HG03521 (cell line): ENCODE measurements around the gene KAT7.
"Not testable (repeated sequence)": the region's sequence is repeated elsewhere in the genome, so short reads cannot be mapped to it uniquely, and the experiment has no call there.

Source experiments
- ATAC-seq: cut with Tn5 transposase; IDR thresholded peaks from one replicate; pipeline ENCODE4 v1.9.1; 2021; ENCODE audit warnings: mild to moderate bottlenecking, moderate library complexity; ENCODE audit not compliant: unreplicated experiment

The KAT7 gene

GRCh38 chr17:49798182-49798581 lies 9.7 kb downstream of the KAT7 start:
- no peak for ATAC-seq

GRCh38 chr17:49798738-49799137 lies 10.3 kb downstream of the KAT7 start:
- no peak for ATAC-seq

- ATAC-seq: no peak
Measured at GRCh38 chr17:49809056-49809455, 20.6 kb downstream of the KAT7 start.

DNA sequence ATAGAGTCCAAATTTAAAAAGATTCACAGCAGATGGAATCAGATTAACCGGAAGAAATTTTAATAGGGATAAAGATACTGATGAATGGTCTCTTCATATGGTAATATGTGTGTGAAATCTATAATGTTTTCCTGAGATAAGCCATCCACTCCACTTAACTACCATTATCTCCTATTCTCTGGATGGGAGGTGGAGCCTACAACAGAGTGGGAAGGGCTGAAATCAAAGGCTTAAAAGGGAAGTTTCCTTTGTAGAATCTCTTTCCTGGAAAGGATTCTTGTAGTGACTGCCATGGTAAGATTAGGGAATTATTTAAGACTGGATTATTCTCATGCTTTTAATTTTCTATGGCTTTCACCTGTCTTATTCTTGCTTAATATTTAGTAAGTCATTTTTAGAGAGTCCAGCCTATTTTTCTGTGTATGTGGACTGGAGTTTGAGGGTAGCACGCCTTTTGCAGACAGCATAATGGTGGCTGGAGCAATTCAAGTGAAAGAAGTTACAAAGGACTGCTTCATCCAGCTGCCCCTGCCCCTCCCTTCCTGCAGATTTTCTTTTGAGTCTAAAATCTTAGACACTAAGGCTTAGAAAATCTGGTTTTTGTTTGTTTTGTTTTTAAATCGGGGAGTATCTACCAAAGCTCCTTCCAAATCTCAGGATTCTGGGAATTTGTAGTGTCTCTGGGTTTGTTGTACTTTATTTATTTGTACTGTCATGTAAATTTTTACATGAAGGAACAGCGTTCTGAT lies 26.5 kb downstream of the KAT7 start:
- no peak for ATAC-seq

DNA sequence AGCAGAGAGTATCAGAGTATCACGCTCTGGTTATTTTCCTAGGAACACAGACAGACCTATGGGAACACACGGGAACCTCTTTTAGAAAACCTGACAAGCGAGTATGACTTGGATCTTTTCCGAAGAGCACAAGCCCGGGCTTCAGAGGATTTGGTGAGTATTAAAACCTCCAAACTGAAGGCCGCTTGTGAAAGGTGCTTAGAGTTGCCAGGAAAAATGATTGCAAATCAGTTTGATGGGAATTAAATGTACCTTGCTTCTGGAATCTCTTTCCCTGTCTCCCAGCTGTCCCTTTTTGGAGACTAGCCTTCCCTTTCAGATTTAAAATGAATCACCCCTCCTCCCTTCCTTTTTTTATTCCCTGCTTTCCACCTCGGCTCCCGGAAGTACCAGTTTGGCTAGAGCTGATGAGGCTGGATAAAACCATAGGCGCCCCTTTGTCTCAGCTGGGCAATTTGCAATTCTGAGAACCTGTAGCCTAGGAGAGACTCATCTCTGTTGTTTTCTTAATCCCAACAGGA lies 27.3 kb downstream of the KAT7 start:
- ATAC-seq: no peak

DNA sequence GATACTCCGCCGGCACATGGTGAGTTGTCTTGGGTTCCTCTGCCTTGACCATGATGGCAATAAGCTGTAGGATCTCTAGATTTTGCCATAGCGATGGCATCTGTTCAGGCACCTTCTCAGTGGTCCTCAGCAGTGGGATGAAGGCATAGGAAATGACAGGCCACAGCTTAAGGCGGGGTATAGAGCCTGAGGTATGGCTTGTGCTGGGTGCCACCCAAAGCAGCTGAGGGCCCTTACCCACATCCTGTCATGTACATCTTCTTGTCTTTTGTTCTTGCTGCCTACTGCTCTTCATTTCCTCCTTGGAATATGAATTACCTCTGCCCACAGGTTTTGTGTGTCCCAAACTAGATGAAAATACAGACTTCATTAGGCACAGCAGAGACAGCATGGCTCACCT lies 29.5 kb downstream of the KAT7 start:
- no peak for ATAC-seq

DNA sequence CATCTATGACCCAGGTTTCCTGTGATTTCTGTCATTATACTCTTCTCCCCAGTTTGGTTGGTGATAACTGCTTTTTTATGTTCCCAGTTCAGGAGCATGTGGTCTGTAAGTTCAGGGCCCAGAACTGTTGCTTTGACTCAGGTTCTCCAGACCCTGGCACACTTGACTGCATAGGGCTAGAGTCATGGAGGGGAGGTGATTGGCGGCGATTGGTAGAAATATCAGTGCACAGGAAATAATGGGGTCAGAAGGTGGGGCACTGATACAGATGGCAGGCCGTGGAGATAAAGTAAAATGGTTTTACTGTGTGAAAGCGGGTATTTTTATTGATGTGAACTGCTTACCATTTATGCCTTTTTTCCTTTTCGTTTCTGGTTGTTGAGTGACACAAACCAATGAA lies 30.7 kb downstream of the KAT7 start:
- no peak for ATAC-seq

- no peak for ATAC-seq
Measured at GRCh38 chr17:49819651-49820050, 31.2 kb downstream of the KAT7 start.

DNA sequence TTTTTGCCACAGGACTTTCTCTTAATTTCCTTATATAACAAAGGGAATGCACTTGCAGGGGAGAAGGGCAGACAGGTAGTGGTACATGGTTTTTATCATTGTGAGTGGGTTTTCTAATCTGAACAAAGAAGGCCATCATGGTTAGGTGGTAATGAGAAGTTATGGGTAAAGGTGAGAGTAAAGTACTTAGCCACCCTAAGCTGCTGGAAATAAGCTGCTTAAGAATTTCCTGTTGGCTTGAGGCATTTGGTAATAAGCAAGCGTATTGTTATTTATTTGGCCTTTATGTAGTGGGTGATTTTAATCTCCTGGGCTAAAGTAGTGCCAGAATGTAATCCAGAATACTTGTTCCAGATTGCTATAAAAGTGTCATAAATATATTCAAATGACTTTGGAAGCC lies 32.3 kb downstream of the KAT7 start:
- ATAC-seq: no peak

DNA sequence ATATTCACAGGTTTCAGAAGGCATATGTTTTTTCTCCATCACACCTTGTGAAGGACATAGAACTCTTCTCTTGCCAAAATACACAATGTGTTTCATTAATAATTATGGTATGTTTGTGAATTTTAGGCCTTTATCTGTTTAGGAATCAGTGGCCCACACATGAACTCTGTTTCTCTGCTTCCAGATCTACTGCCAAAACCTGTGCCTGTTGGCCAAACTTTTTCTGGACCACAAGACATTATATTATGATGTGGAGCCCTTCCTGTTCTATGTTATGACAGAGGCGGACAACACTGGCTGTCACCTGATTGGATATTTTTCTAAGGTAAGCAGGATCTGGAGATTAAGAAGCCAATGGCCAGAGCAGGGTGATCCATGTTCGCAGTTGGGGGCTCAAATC lies 33.0 kb downstream of the KAT7 start:
- ATAC-seq: no peak

GRCh38 chr17:49821916-49822315 lies 33.4 kb downstream of the KAT7 start:
- ATAC-seq: no peak

DNA sequence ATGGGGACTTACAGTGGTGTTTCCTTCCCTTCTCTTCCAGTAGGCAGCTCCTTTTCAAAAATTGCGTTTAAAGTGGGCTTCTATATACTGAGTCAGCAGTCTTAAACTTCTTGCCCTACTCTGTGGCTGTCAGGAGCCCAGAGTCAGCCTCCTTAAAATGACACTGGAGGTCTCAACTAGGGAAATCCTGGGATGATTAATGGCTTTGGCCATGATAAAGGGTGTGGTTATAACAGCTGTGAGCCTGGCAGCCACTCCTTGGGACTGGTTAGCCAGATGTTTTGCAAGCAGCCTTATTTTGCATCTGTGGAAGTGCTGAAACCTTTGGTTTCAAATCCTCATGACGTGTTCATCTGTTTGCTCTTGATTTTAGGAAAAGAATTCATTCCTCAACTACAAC lies 34.3 kb downstream of the KAT7 start:
- no peak for ATAC-seq

GRCh38 chr17:49823614-49824013 lies 35.1 kb downstream of the KAT7 start:
- ATAC-seq: no peak

GRCh38 chr17:49825645-49826044 lies 37.2 kb downstream of the KAT7 start:
- ATAC-seq: no peak

- ATAC-seq: not testable (repeated sequence)
Measured at GRCh38 chr17:49828325-49828724, 39.8 kb downstream of the KAT7 start.

DNA sequence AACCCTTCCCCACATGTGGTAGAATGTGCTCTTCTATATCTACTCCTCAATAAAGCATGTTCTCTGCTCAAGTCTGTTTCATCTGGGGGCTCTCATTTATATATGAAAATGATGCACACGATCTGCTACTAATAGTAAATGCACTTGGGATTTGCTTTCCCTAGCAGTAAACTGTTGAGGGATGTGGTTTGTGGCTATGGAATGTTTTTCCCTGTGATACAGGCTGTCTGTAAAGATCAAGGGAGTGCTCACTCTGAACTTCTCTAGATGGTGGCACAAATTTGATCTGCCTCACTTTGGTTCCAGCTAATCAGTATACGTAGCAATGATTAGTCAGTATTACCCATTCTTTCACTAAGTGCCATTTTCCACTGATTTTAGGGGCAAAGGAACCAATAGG lies 40.5 kb downstream of the KAT7 start:
- no peak for ATAC-seq

GRCh38 chr17:49830605-49831004 lies 42.1 kb downstream of the KAT7 start:
- no peak for ATAC-seq

DNA sequence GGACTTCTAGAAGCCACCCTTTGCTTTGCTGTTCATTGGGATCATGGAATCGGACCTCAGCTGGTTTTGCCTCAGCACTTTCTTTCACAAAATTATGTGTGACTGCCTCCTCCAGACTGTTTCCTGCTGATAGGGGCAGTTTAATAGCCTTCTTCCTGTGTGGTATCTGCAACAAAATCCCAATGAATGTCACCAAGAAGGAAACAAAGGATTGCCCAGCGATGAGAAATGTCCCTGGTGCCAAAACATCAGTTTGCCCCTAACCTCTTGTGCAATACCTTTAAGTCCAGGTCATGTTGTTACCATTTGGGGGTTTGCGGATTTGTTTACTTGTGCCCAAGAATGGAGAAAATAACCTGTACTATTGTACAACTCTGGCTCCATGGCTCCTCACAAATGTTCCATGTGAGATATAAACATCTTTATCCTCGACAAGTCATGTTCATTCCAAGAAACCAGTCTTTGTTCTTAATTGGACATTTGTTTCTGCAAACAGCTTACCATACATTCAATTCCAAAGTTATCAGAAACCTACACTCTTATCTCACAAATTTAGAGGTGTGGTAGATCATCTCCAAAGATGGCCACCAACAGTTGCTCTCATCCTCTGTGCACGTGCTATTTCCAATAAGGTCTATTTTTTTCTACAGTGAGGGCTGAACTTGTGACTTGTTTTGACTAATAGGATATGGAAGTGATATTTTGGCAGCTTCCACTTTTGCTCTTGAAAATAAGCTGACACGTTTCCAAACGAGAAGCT lies 44.5 kb downstream of the KAT7 start:
- no peak for ATAC-seq

DNA sequence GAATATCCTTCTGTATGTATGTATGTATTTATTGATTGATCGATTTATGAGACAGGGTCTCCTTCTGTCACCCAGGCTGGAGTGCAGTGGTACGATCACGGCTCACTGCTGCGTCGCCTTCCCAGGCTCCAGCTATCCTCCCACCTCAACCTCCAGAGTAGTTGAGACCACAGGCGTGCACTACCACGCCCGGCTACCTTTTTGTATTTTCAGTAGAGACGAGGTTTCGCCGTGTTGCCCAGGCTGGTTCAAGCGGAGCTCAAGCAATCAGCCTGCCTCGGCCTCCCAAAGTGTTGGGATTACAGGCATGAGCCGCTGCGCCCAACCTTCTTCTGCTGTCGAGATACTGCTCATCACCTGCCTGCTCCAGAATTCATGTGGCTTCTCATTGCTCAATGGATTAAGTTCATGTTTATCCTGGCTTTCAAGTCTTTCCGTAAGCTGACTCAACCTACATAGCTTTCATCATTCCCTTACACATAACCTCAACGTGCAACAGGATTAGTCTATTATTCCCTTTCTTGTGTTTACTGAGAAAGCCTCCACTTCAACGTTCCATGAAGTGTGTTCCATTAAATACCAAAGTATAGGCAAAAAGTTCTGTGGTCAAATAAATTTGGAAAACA lies 45.8 kb downstream of the KAT7 start:
- no peak for ATAC-seq

DNA sequence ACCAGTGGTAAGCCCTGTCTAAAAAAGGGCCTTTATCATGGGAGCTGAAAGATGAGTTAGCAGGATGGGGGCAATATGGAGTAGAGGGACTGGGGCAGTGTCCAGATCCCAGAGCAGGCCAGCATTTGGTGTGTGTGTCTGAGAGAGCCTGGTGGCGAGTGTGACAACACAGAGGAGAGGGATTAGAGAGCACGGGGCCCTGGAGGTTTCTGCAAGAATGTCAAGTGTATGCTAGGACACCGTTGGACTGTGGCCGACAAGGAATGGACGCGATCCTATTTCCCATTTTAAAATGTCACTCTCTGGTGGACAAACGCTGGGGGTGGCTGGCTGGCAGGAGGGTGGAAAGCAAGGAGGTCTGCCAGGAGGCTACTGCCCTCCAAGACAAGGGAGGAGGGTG lies 47.0 kb downstream of the KAT7 start:
- no peak for ATAC-seq

- no peak for ATAC-seq
Measured at GRCh38 chr17:49836111-49837030, 47.9 kb downstream of the KAT7 start.
